Endothelial cell of umbilical vein (primary cell): ENCODE results near the gene TMPRSS15. TPM values are rescaled to one million over a fixed set of nuclear protein-coding genes. Genes with fewer than 3 reads are reported as not detected.

Source experiments
- BruUV-seq: library from RNA; stranded (reverse); fragments of 400-500 nt; replicated peaks from 2 replicates; lab custom pipeline; 2021; lab: Mats Ljungman, UMichigan
- CTCF ChIA-PET: fragments of 300-600, 350-600 bp; sonication (Branson Sonifier 250); formaldehyde crosslinking; loops from one replicate; lab custom pipeline; 2021; ENCODE audit warnings: antibody characterized with exemption, inconsistent platforms; lab: Charles Lee
- POLR2A ChIA-PET: fragments of 300-600, 350-600 bp; sonication (Branson Sonifier 250); formaldehyde crosslinking; loops from one replicate; lab custom pipeline; 2021; ENCODE audit warnings: antibody characterized with exemption, inconsistent platforms; lab: Charles Lee
- DNase-seq: peaks from one replicate; pipeline ENCODE4 v3.0.0-alpha.2; 2011; ENCODE audit warnings: low read depth, low spot score
- FAIRE-seq: peaks from 2 replicates; lab custom pipeline; 2011; peaks lifted over from hg19 to GRCh38; lab: Jason Lieb, UNC
- H2AFZ ChIP-seq: 2 replicates; pipeline ENCODE4 v1.6.0; 2012; ENCODE audit warnings: low read depth, low read length, control low read depth, inconsistent platforms
- H3K27ac ChIP-seq: 2 replicates; pipeline ENCODE4 v1.5.1; 2011; ENCODE audit warnings: low read depth, mild to moderate bottlenecking, control low read depth, low read length, moderate library complexity; ENCODE audit not compliant: insufficient read depth
- H3K27me3 ChIP-seq, 2 experiments: 2 replicates each; pipeline versions ENCODE4 v1.6.0 to v1.6.1; 2011; ENCODE audit warnings: low read length in 2 of 2, mixed read lengths in 1 of 2; ENCODE audit not compliant: control insufficient read depth in 2 of 2, insufficient read depth in 2 of 2
- H3K36me3 ChIP-seq, 2 experiments: 2 replicates in 1 of 2; 3 replicates in 1 of 2; pipeline ENCODE4 v1.5.1; 2011; ENCODE audit warnings: low read length in 2 of 2, mild to moderate bottlenecking in 1 of 2, moderate library complexity in 1 of 2; ENCODE audit not compliant: control insufficient read depth in 2 of 2, insufficient read depth in 2 of 2; ENCODE audit errors: extremely low read depth in 1 of 2
- H3K4me1 ChIP-seq: 3 replicates; pipeline ENCODE4 v1.5.1; 2011; ENCODE audit warnings: mild to moderate bottlenecking, low read length; ENCODE audit not compliant: control insufficient read depth, insufficient read depth; ENCODE audit errors: extremely low read depth
- H3K4me2 ChIP-seq: 2 replicates; pipeline ENCODE4 v1.6.1; 2011; ENCODE audit warnings: low read length, control low read depth, mixed read lengths; ENCODE audit not compliant: insufficient read depth
- H3K4me3 ChIP-seq, 3 experiments: fragments of 200-600 bp in 1 of 3; sonication (generic), shearing (Covaris generic) in 1 of 3; replicated peaks in 1 of 3; 2 replicates each; pipeline ENCODE4 v1.5.1; 2011 to 2016; ENCODE audit warnings: control low read depth in 3 of 3, low read length in 3 of 3, mild to moderate bottlenecking in 2 of 3, inconsistent platforms in 1 of 3, low read depth in 1 of 3, moderate library complexity in 1 of 3; ENCODE audit not compliant: insufficient read depth in 1 of 3
- H3K79me2 ChIP-seq: 2 replicates; pipeline ENCODE4 v1.6.0; 2012; ENCODE audit warnings: low read length, inconsistent platforms; ENCODE audit not compliant: control insufficient read depth, insufficient read depth
- H3K9ac ChIP-seq: replicated peaks from 2 replicates; pipeline ENCODE3; 2011; ENCODE audit warnings: low read length, control low read depth; ENCODE audit not compliant: insufficient read depth; ENCODE audit errors: extremely low read depth
- H3K9me1 ChIP-seq: replicated peaks from 3 replicates; pipeline ENCODE4 v1.6.0; 2011; ENCODE audit warnings: mild to moderate bottlenecking, low read length; ENCODE audit not compliant: control insufficient read depth, insufficient read depth; ENCODE audit errors: extremely low read depth
- H3K9me3 ChIP-seq: replicated peaks from 2 replicates; pipeline ENCODE4 v1.5.1; 2012; ENCODE audit warnings: low read length, inconsistent platforms; ENCODE audit not compliant: control insufficient read depth, insufficient read depth
- H4K20me1 ChIP-seq: replicated peaks from 2 replicates; pipeline ENCODE3; 2011; ENCODE audit warnings: mild to moderate bottlenecking, low read length; ENCODE audit not compliant: control insufficient read depth, insufficient read depth; ENCODE audit errors: extremely low read depth
- CTCF ChIP-seq, 2 donors: IDR thresholded peaks; 1 replicate in 1 of 2; 2 replicates in 1 of 2; pipeline ENCODE4 v1.5.1; 2011; ENCODE audit warnings: low read length in 2 of 2, mild to moderate bottlenecking in 2 of 2, moderate library complexity in 2 of 2, control low read depth in 1 of 2, inconsistent platforms in 1 of 2, low read depth in 1 of 2; ENCODE audit not compliant: insufficient read depth in 1 of 2; ENCODE audit errors: extremely low read depth in 1 of 2
- EZH2 ChIP-seq: IDR thresholded peaks from 2 replicates; pipeline ENCODE4 v1.6.1; 2012; ENCODE audit warnings: borderline replicate concordance, low read depth, mild to moderate bottlenecking, moderate library complexity, low read length, inconsistent platforms; ENCODE audit not compliant: severe bottlenecking
- FOS ChIP-seq: IDR thresholded peaks from 2 replicates; pipeline ENCODE4 v1.6.1; 2011; ENCODE audit warnings: mild to moderate bottlenecking, low read length, moderate library complexity, borderline replicate concordance; ENCODE audit not compliant: insufficient read depth
- GATA2 ChIP-seq: IDR thresholded peaks from 2 replicates; pipeline ENCODE4 v1.7.0; 2011; ENCODE audit warnings: low read depth, mild to moderate bottlenecking, moderate library complexity, mixed read lengths, low read length; ENCODE audit not compliant: insufficient read length, insufficient read depth
- JUN ChIP-seq: IDR thresholded peaks from 2 replicates; pipeline ENCODE4 v1.6.1; 2011; ENCODE audit warnings: borderline replicate concordance, low read depth; ENCODE audit not compliant: insufficient read length, insufficient read depth
- MAX ChIP-seq: IDR thresholded peaks from 2 replicates; pipeline ENCODE4 v1.6.1; 2011; ENCODE audit not compliant: insufficient read depth, insufficient read length
- MYC ChIP-seq: IDR thresholded peaks from one replicate; pipeline ENCODE4 v1.6.1; 2011; ENCODE audit warnings: mild to moderate bottlenecking, low read depth, low read length
- POLR2A ChIP-seq: IDR thresholded peaks from 2 replicates; pipeline ENCODE4 v1.6.1; 2012; ENCODE audit warnings: low read depth, mild to moderate bottlenecking, control low read depth, low read length
- POLR2AphosphoS5 ChIP-seq: IDR thresholded peaks from 2 replicates; pipeline ENCODE4 v1.6.1; 2012; ENCODE audit warnings: low read depth, mild to moderate bottlenecking, control low read depth, low read length, moderate library complexity; ENCODE audit not compliant: insufficient read depth
- dilution Hi-C: fragments of 300-500 bp; cut with MboI; formaldehyde crosslinking; loops from one replicate; pipeline ENCODE4 v1.15.0; 2019; ENCODE audit warnings: low sequenced_read_pairs; ENCODE audit not compliant: extremely low pct_ligation_motif_present
- intact Hi-C: fragments of 100-400 bp; cut with micrococcal nuclease; formaldehyde crosslinking; loops from one replicate; pipeline ENCODE4 v1.10.0; 2022
- polyA plus RNA-seq, 4 experiments: library from polyadenylated mRNA; depleted of rRNA in 3 of 4; stranded (reverse) in 3 of 4; unstranded in 1 of 4; fragments of >200 nt; gene quantifications; 2 replicates each; pipeline versions ENCODE4 v1.2.1 to v1.2.3, GENCODE V29; 2011 to 2012; ENCODE audit warnings: missing spikeins in 1 of 4
- total RNA-seq: library from RNA; stranded (reverse); gene quantifications from 2 replicates; pipeline ENCODE4 v1.2.3, GENCODE V29; 2021

TMPRSS15 gene
- total and polyA plus RNA-seq, 2 donors (not counting 3 experiments of a cell fraction or from before 2014, with no cell fraction given) = not detected

- no peaks in the 10 kb centered on the region for H3K79me2 ChIP-seq
- H3K36me3 ChIP-seq = no peaks in the 10 kb centered on the region
- DNase-seq (no peak), FAIRE-seq (no peak)
- H2AFZ ChIP-seq = no peak overlapping the region
- no peak for TF ChIP-seq EZH2
- TF ChIP-seq CTCF (IDR thresholded peaks at IDR 0.05; ENCODE audit: extremely low read depth in 1 of 2, insufficient read depth in 1 of 2, low read depth in 1 of 2, low read length in 2 of 2) = no peak
- TF ChIP-seq JUN = no peak
- no peak for TF ChIP-seq MYC
- TF ChIP-seq MAX = no peak
- no peak for TF ChIP-seq GATA2
- TF ChIP-seq FOS = no peak
- no peak for TF ChIP-seq POLR2AphosphoS5
- TF ChIP-seq POLR2A = no peak
- no peaks in the 10 kb centered on the region for H3K9me3 ChIP-seq
- H3K9me1 ChIP-seq = no peaks in the 10 kb centered on the region
- ChIA-PET POLR2A (no interaction called here), CTCF (no interaction called here)
- dilution Hi-C loops (no loop called here), intact Hi-C loops (no loop called here)
- no peak overlapping the region for H3K27ac ChIP-seq
- no peak overlapping the region for H3K4me2 ChIP-seq
- H3K4me3 ChIP-seq = no peak overlapping the region
- BruUV-seq = no TSS peak
- H3K4me1 ChIP-seq = no peaks in the 10 kb centered on the region
- no peak overlapping the region for H3K9ac ChIP-seq
- no peaks in the 10 kb centered on the region for H4K20me1 ChIP-seq
- H3K27me3 ChIP-seq = no peaks in the 10 kb centered on the region
Observed at GRCh38 chr21:18398843-18399242, 4.7 kb downstream of the TMPRSS15 start.
